Suprapubic skin (tissue), 4 donors: ENCODE data around the gene TARS2. TPM values are rescaled to one million over a fixed set of nuclear protein-coding genes. Genes with fewer than 3 reads are reported as not detected.

Source experiments
- DNase-seq, 2 donors: peaks; one replicate each; pipeline ENCODE4 v3.0.0-alpha.2; 2019; ENCODE audit warnings: low spot score in 2 of 2
- H3K27ac ChIP-seq: fragments of 200-600 bp; sonication (generic); one replicate; pipeline ENCODE4 v1.5.1; 2019
- H3K27me3 ChIP-seq: fragments of 200-600 bp; sonication (generic); one replicate; pipeline ENCODE4 v1.5.1; 2019
- H3K36me3 ChIP-seq: fragments of 200-600 bp; sonication (generic); one replicate; pipeline ENCODE4 v1.5.1; 2019
- H3K4me1 ChIP-seq: fragments of 200-600 bp; sonication (generic); one replicate; pipeline ENCODE4 v1.5.1; 2019
- H3K4me3 ChIP-seq: fragments of 200-600 bp; sonication (generic); one replicate; pipeline ENCODE4 v1.5.1; 2019; ENCODE audit warnings: mild to moderate bottlenecking
- H3K9me3 ChIP-seq: fragments of 200-600 bp; sonication (generic); one replicate; pipeline ENCODE4 v1.5.1; 2019
- CTCF ChIP-seq, 2 donors: fragments of 200-600 bp in 1 of 2; fragments of 450-650 bp in 1 of 2; sonication (generic) in 1 of 2; IDR thresholded peaks; one replicate each; pipeline ENCODE4 v1.5.1; 2016 to 2019; ENCODE audit warnings: antibody characterized with exemption in 2 of 2, mild to moderate bottlenecking in 1 of 2, moderate library complexity in 1 of 2
- EP300 ChIP-seq: sonication (generic); formaldehyde crosslinking; IDR thresholded peaks from one replicate; pipeline ENCODE4 v1.6.1; 2017; ENCODE audit warnings: antibody characterized with exemption
- POLR2A ChIP-seq, 2 donors: fragments of 450-650 bp; IDR thresholded peaks; one replicate each; pipeline ENCODE4 v1.6.1; 2017; ENCODE audit warnings: antibody characterized with exemption in 2 of 2, mild to moderate bottlenecking in 2 of 2, moderate library complexity in 2 of 2
- POLR2AphosphoS5 ChIP-seq, 3 donors: sonication (generic); formaldehyde crosslinking; IDR thresholded peaks; one replicate each; pipeline ENCODE4 v1.6.1; 2017; ENCODE audit warnings: antibody characterized with exemption in 3 of 3
- WGBS: methylation state at CpG from one replicate; pipeline ENCODE4 v1.1.5; 2018; 5-methylcytosine and 5-hydroxymethylcytosine counted together
- total RNA-seq, 4 donors: library from RNA; depleted of rRNA; stranded (reverse); fragments of >200 nt; gene quantifications; one replicate each; pipeline ENCODE4 v1.1.0, GENCODE V29; 2016

The TARS2 gene
- total RNA-seq, 4 donors from 2014 or later, result 13.7 to 29.1 (median 20.9) TPM

- Histone ChIP-seq H3K4me1 (peaks cover 55% of the 10 kb centered on the region), H3K36me3 (peaks cover 14% of the 10 kb centered on the region), H3K27me3 (no peaks in the 10 kb centered on the region), H3K27ac (no peak overlapping the region), H3K4me3 (no peak overlapping the region), H3K9me3 (no peaks in the 10 kb centered on the region)
- 60% methylated on average over 2 of the region's 2 CpGs for WGBS
- TF ChIP-seq EP300 (no peak), POLR2A (IDR thresholded peaks at IDR 0.05) (no peak), POLR2AphosphoS5 (IDR thresholded peaks at IDR 0.05) (no peak), CTCF (IDR thresholded peaks at IDR 0.05) (no peak)
- DNase-seq, result no peak
Measured at GRCh38 chr1:150512846-150513245, 25.6 kb downstream of the TARS2 start.

- no peak for TF ChIP-seq POLR2AphosphoS5 (IDR thresholded peaks at IDR 0.05)
- no peak for TF ChIP-seq CTCF (IDR thresholded peaks at IDR 0.05)
- TF ChIP-seq EP300, result no peak
- no peak for TF ChIP-seq POLR2A (IDR thresholded peaks at IDR 0.05)
- Histone ChIP-seq H3K9me3 (no peaks in the 10 kb centered on the region), H3K4me1 (peaks cover 50% of the 10 kb centered on the region), H3K27me3 (no peaks in the 10 kb centered on the region), H3K36me3 (peaks cover 14% of the 10 kb centered on the region), H3K4me3 (no peak overlapping the region), H3K27ac (no peak overlapping the region)
- WGBS, result 60% methylated on average over 7 of the region's 7 CpGs
- DNase-seq, result no peak
Measured at GRCh38 chr1:150513351-150513791, 26.2 kb downstream of the TARS2 start.

GRCh38 chr1:150514260-150514659 is 27.0 kb downstream of the TARS2 start:
- no peak for DNase-seq
- Histone ChIP-seq H3K4me3 (no peak overlapping the region), H3K9me3 (no peaks in the 10 kb centered on the region), H3K4me1 (peaks cover 41% of the 10 kb centered on the region), H3K27me3 (no peaks in the 10 kb centered on the region), H3K27ac (no peak overlapping the region), H3K36me3 (peaks cover 14% of the 10 kb centered on the region)
- TF ChIP-seq POLR2A (IDR thresholded peaks at IDR 0.05) (no peak), EP300 (no peak), CTCF (IDR thresholded peaks at IDR 0.05) (no peak), POLR2AphosphoS5 (IDR thresholded peaks at IDR 0.05) (no peak)
- WGBS, result 94% methylated on average over 9 of the region's 9 CpGs

GRCh38 chr1:150514913-150515327 is 27.7 kb downstream of the TARS2 start:
- Histone ChIP-seq H3K27me3 (no peaks in the 10 kb centered on the region), H3K27ac (peak overlapping the region; percentile 76), H3K9me3 (no peaks in the 10 kb centered on the region), H3K4me3 (peak overlapping the region; percentile 57), H3K36me3 (peaks cover 14% of the 10 kb centered on the region), H3K4me1 (peaks cover 35% of the 10 kb centered on the region)
- peak in 1 of 2 donors; percentile 71 for DNase-seq
- WGBS, result 29% methylated on average over 21 of the region's 21 CpGs
- TF ChIP-seq EP300 (no peak), CTCF (IDR thresholded peaks at IDR 0.05) (peak in 1 of 2 donors; percentile 1)

- peaks cover 14% of the 10 kb centered on the region for H3K36me3 ChIP-seq
- TF ChIP-seq CTCF (IDR thresholded peaks at IDR 0.05) (no peak), POLR2AphosphoS5 (IDR thresholded peaks at IDR 0.05) (no peak), POLR2A (IDR thresholded peaks at IDR 0.05) (no peak), EP300 (no peak)
- no peaks in the 10 kb centered on the region for H3K9me3 ChIP-seq
- peak; percentile 96 for DNase-seq
- peaks cover 35% of the 10 kb centered on the region for H3K4me1 ChIP-seq
- H3K4me3 ChIP-seq, result peak within 1 kb of the TSS; percentile 57
- 1% methylated on average over 35 of the region's 54 CpGs for WGBS
- peak within 1 kb of the TSS; percentile 76 for H3K27ac ChIP-seq
- no peaks in the 10 kb centered on the region for H3K27me3 ChIP-seq
Measured at GRCh38 chr1:150515328-150516049, 28.3 kb downstream of the TARS2 start, which contains the start of gene FALEC. TSS of gene FALEC (plus strand) at chr1:150515752.
